M059J (cell line): ENCODE data around the gene FRYL. TPM values are rescaled to one million over a fixed set of nuclear protein-coding genes. Genes with fewer than 3 reads are reported as not detected.
"Not testable (repeated sequence)": the region's sequence is repeated elsewhere in the genome, so short reads cannot be mapped to it uniquely, and the experiment has no call there.

Experiments
- DNase-seq: peaks from one replicate; pipeline ENCODE4 v3.0.0-alpha.2; 2012; ENCODE audit warnings: low read depth
- total RNA-seq: library from RNA; depleted of rRNA; stranded (reverse); fragments of >200 nt; shearing (Covaris generic); gene quantifications from 2 replicates; pipeline ENCODE4 v1.2.3, GENCODE V29; 2014; rRNA removed

FRYL gene
- 46.7 and 70.4 TPM in 2 replicates for total RNA-seq

DNA sequence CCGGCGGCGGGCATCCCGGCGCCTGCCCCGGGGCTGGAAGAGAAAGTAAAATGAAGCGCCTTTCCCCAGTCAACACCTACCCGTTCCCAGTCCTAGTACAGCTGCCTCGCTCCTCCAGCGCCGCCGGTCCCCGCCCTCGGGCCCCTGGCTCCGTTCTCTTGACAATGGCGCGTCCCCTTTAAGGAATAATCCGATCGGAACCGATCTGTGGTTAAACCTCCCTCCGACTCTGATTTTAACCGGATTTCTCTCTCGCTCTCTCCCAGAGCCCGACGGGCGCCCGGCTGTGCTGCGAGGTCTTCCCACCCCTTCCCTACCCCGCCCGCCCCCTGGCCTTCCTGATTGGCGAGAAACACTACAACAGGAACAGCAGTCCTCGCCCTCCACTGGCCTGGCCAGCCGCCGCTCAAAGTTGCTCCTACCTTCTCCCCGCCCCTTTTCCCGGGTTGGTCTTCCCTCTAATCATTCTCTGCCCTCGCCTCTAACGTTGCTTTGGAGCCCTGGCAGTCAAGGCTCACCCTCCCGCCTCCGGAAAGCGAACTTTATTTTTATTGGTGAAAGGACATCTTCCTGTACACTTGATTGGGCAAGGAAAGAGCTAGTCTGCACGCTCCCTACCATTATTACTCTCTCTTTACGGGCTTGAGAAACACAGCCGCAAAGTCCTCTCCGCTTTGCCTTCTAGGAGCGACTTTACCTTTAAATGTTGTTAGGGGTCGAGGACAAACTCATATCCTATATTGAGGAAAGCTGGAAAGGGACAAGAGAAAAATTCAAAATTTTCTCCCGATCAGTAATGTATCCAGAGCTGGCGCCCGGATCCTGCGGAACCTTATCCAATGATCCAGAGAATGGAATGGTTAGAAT, at the start of gene FRYL:
Gene FRYL, minus strand, starts transcription at position 282 of the 867 bp plus-strand sequence. CDS start 145,869 bp downstream, outside the sequence.
- DNase-seq = peak; percentile 100

DNA sequence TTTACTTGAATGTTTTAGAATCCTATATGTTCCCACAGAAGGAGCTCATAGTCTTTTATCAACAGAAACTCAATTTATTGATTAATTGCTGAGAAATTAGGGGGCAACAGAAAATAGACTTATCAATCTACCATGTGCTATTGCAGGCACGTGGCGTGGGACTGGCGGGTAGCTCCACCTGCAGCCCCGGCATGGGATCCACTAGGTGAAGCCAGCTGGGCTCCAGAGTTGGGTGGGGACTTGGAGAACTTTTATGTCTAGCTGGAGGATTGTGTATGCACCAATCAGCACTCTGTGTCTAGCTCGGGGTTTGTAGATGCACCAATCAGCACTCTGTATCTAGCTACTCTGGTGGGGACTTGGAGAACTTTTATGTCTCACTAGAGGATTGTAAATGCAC, 47.5 kb upstream of the FRYL start:
- DNase-seq = no peak

DNA sequence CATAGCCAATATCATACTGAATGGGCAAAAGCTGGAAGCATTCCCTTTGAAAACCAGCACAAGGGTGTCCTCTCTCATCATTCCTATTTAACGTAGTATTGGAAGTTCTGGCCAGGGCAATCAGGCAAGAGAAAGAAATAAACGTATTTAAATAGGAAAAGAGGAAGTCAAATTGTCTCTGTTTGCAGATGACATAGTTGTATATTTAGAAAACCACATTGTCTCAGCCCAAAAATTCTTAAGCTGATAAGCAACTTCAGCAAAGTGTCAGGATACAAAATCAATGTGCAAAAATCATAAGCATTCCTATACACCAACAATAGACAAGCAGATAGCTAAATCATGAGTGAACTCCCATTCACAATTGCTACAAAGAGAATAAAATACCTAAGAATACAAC, 41.4 kb upstream of the FRYL start:
- DNase-seq = not testable (repeated sequence)

DNA sequence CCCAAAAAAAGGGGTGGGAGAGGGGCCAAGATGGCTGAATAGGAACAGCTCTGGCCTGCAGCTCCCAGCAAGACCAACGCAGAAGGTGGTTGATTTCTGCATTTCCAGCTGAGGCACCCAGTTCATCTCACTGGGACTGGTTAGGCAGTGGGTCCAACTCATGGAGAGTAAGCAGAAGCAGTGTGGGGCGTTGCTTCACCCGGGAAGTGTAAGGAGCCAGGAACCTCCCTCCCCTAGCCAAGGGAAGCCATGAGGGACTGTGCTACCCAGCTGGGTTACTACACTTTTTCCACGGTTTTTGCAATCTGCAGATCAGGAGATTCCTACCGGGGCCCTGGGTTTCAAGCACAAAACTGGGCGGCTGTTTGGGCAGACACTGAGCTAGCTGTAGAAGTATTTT, 36.9 kb upstream of the FRYL start:
- DNase-seq = no peak

DNA sequence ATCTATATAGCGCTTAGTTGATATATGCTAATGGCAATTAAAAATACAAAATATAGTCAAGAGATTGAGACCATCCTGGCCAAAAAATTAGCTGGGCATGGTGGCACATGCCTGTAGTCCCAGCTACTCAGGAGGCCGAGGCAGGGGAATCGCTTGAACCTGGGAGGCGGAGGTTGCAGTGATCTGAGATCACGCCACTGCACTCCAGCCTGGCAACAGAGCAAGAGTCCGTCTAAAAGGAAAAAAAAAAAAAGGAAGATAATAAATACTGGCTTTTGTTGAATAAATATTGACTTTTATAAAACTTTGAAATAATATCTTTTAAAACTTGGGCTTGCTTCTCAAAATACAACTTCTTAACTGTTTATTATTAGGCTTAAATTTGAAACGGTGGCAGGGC, 36.2 kb upstream of the FRYL start:
- not testable (repeated sequence) for DNase-seq

DNA sequence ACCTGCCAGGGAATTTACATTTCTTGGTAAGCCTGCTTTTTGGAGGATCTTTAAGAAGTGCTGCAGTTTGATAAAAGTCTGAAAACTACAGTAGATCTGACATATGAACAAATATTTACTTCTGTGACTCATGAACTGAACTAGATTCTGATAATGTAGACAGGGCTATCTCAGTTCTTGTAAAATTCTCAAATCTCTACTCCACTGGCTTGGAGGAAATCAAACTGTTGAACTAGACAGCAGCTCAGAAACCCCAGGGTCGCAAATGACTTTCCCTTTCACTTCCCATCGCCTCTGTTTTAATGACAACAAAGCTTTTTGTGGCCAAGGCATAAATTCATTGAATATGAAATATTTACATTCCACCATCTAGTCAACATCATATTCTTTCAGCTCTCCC, 35.4 kb upstream of the FRYL start:
- DNase-seq = no peak

DNA sequence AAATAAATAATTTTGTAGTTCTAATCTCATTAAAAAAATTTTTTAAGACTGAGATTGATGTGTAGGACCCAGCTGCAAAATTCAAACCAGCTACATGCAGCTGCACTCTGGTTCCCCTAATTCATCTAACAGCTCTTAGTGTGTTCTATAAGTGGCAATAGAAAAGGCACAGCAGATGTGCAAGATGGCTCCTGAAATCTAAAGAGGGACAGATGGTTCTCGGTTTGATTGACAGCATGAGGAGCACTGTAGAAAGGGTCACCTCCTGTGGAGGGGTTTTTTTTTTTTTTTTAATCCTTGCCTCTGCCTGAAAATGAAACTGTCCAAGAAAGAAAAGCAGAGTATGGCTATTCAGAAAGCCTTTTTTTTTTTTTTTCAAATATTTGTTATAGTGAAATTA, 33.9 kb upstream of the FRYL start:
- no peak for DNase-seq

DNA sequence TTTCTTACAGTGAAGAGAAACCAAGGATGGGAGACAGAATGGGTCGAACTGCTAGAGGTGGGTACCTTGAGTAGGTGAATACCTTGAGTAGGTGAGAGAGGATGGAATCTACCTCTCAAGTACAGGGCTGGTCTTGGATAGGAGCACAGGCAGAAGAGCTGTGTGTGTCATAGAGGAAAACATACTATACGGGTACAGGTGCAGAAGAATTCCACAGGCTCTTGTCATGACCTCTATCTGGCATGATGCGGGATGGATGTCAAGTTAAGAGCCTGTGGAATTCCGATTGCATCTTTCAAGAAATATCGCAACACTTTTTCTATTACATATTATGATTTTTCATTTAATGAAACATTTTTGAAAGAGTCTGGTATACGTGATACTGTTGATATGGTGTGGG, 32.8 kb upstream of the FRYL start:
- DNase-seq = no peak

DNA sequence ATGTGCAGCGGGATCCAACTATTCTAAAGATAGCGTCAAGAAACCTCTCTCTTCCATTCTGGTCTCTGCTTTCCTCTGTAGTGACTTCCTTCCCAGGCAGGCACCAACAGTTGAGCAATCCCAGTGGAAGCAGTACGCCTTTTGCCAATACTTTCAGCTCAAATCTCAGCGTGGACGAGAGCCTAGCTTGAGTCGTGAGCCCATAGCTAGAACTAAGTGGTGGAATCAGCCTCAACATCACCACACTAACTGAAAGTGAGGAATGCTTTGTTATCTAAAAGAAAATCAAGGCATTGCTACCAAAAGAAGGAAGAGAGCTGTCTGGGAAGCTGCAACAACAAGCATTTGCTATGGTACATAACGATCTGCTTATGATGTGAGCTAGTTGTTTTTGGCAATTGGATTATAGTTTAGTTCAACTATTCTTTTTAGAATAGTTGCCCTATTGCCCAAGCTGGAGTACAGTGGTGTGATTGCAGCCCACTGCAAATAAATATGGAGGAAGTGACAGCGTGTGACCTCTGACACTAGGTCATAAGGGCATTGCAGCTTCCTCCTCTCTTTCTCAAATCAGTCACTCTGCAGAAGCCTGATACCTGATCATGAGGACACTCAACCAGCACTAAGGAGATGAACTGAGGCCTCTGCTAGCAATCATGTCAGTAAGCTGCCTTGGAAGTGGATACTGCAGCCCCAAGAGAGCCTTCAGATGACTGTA, 24.7 kb upstream of the FRYL start:
- DNase-seq = no peak

DNA sequence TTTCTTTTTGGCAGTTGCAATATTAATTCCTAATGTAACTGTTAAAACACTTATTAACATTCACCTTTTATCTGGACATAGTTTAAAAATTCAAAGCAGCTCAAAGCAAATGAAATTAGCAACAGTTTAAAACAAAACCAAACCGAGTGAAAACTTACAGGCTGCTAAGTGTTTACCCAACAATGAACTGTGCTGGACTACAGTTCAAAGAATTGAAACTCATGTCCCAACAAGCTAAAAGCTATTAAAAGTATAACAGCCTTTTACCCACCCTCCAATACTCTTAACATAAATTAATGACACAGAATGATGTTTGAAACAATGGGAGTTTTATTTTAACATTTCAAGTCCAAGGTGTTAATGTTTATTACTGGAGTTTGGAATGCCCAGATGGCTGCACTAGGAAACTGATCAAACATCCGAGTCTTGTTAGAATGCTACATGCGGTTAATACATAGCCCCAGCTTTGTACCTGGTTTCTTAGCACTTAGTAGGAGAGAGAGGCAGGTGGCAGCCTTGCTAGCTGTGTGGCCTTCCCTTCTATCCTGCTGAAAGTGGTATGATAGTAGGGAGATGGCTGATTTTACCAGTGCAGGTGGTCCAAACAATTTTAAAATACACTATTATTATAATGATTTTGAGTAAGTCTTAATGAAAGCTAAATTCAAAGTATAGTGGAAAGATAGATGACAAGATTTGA, 21.1 kb upstream of the FRYL start:
- no peak for DNase-seq

DNA sequence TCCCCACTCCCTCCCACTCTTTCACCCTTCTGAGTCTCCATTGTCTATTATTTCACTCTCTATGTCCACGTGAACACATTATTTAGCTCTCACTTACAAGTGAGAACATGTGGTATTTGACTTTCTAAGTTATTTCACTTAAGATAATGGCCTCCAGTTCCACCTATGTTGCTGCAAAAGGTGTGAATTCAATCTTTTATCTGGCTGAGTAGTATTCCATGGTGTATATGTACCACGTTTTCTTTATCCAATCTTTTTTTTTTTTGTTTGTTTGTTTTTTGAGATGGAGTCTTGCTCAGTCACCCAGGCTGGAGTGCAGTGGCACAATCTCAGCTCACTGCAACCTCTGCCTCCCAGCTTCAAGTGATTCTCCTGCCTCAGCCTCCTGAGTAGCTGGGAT, 20.1 kb upstream of the FRYL start:
- not testable (repeated sequence) for DNase-seq

DNA sequence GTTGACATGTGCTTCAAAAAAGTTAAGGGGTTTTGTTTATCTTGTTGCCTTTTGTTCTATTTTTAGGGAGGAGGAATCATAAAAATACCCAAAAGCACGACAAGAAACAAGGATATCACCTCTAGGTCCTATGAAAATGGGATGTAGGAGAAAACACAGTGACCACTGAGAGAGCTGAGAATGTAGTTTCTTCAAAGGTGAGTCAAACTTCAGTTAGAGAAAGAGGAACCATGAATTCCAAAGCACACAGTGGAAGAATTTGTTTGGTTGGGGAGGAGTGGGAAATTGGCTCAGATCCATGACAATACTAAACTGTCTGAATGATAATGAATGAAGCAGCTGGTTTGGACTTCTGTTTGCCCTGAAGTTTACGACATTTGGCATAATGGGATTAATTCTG, 19.1 kb upstream of the FRYL start:
- DNase-seq = peak; percentile 61

DNA sequence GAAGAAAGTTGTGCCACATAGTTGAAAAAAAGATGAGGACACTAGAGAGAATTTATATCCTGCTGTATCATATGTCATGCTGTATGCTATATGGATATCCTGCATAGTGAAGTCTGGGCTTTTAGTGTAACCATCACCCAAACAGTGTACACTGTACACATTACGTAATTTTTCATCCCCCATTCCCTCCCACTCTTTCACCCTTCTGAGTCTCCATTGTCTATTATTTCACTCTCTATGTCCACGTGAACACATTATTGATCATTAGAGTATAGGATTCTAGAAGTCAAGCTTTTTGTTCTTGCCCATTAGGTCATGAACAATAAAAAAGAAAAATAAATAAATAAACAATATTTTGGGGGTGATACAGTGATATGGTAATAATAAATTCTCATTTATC, 18.0 kb upstream of the FRYL start:
- no peak for DNase-seq

DNA sequence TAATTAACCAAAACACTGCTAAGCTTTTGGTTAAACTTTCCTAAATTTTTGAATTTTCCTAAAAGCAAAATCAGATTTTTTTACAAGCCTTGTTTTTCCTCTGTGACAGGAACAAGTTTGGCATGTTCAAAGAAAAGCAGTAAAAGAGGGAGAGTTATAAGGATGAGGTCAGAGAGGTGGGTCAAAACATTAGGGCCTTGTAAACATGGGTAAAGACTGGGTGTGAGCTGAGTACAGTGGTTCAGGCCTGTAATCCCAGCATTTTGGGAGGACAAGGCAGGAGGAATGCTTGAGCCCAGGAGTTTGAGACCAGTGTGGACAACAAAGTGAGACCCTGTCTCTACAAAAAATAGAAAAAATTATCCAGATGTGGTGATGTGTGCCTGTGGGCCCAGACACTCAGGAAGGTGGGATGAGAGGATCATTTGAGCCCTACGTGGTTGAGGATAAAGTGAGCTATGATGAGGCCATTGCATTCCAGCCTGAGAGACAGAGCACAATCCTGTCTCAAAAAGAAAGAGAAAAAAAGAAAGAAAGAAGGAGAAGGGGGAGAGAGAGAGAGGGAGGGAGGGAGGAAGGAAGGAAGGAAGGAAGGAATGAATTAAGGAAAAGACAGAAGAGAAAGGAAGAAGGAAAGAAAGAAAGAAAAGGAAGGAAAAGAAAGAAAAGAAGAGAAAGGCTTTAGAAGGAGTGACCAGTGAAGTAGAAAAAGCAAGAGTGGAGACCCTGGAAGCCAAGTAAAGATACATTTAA, 17.0 kb upstream of the FRYL start:
- DNase-seq = no peak

DNA sequence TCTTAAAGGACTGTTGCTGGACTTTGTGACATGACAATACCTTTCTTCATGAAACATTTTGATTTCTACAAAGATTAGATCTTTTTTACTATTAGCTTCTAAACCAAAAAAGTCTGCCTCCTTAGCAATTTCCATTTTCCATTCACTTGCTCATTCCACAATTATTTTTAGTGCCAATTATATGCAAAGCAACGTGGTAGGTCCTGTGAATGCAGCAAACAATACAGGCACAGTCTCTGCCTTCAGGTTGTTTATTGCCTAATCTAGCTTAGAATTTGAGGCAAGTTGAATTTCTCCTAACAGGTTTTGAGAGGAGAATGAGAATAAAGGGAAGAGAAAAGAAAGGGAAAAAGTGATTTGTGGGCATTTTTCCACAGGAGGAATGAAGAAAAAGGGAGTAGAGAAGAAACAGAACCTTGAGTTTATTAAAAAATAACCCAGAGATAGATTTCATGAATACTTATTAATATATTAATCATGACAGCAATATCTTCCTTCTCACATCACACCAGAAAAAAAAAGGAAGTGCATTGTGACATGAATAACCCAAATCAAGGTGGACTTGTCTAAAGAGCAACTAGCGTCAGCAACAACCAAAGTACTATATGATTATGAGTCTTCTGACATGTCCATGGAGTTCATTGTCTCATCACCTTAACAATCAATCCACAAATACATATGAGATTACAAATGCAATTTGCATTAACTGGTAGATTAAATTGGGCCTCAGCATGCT, 16.3 kb upstream of the FRYL start:
- DNase-seq = no peak

DNA sequence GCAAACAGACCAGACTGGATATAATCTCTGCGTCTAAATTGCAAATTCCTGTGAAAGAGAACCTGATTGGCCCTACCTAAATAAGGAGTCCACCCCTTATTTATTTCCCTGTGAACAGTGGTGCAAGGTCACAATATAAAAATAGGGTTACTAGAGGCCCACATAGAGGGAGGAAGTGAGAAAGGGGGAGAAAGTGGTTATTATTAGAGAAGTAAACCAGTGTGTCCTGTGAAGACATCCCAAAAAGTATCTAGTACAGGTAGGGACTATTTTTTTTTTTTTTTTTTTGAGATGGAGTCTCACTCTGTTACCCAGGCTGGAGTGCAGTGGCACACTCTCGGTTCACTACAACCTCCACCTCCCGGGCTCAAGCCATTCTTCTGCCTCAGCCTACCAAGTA, 15.0 kb upstream of the FRYL start:
- no peak for DNase-seq

DNA sequence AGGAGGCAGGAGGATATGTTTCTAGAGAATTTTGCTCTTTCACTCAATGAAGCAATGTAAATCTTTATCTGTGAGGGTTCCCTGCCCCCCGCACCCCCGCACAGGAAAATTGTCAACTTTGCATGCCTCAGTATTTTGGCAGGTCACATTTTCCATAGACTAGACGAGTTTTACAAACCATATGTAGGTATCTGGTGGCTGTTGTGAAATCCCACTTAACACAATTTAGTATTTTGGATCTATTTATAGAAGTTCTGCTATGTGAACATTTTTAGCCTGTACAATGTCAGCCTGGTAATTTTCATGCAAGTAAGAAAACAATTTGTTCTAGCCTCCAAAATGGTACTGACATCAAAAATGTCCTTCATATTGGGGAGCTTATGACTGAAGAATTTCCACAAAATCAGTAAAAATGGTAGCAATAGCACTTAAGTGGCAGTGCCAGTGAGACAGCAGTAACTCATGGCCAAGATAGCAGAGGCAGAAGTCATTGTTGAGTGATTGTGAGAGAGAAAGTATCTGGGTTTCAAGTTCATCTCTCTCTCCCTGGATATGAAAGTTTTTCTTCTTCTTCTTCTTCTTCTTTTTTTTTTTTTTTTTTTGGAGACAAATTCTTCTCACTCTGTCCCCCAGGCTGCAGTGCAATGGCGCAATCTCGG, 12.4 kb upstream of the FRYL start:
- DNase-seq = no peak

DNA sequence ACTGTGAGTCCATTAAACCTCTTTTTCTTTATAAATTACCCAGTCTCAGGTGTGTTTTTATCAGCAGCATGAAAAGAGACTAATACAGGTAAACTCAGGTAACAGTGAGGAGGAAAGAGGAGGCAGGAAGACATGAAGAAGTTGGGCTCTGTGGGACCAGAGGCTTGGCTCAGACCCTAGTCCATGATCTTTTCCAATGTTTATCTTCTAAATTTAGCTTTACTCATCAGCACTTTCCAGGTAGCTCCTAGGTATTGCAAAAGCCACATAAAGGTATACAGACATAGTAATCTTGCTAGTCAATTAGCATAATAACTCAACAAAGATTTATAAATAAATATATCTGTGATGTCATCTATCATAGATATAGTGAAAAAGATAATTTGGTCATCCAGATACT, 11.2 kb upstream of the FRYL start:
- no peak for DNase-seq

DNA sequence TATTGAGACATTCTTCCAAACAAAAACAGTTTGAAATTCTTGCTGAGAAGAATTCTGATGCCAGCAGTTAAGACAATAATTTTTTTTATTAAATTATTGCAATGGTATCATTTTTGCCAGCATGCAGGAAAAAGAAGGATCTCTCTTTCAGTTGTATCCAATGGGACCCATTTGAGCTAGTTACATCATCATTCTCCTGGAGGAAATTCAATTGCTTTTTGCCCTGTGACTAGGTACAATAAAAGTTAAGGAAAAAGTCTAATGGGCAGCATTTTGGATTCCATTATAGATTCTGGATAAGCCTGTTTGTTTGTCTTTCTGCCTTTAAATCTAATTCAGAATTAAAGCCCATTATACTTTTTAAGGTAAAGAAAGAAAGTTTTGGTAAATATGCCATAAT, 10.5 kb upstream of the FRYL start:
- no peak for DNase-seq

DNA sequence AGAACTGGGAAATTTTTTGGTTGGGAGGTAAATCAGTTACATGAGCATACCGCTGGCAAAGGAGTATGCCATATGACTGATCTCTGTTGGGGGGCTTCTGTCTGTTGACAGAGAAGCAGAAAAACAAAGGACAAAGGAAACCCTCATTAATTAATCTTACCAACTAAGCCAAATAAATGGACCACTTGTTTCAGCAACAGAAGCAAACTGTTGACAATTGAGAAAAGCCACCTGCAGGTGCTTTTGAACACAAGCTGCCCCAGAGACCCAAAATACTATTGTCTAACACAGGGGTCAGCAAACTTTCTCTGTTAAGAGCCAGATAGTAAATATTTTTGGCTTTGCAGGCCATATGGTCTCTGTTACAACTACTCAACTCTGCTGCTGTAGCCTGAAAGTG, 7.0 kb upstream of the FRYL start:
- no peak for DNase-seq

DNA sequence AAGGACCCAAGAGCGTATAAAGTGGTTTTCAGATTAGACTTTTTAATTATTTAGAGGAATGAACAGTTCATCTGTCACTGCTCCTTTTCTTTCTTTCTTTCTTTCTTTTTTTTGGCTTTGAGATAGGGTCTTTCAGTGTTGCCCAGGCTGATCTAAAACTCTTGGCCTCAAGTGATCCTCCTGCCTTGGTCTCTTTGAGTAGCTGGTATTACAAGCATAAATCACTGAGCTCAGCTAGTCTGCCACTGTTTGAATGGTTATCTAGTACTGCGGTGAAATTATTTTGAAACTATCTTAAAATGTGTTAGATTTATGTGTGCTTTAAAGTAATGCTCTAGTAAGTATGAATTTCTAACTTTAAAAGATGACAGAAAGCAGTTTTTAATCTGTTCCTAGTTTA, 6.5 kb upstream of the FRYL start:
- no peak for DNase-seq
